Sigmoid colon (tissue), 7 donors: Measurements from ENCODE around the gene GSTCD. TPM values are rescaled to one million over a fixed set of nuclear protein-coding genes. Genes with fewer than 3 reads are reported as not detected.

ENCODE experiments used
- DNase-seq: peaks from one replicate; pipeline ENCODE4 v3.0.0-alpha.2; 2019
- H3K27ac ChIP-seq, 4 donors: fragments of 200-600 bp; sonication (generic); one replicate each; pipeline ENCODE4 v1.5.1; 2016 to 2019; ENCODE audit warnings: mild to moderate bottlenecking in 1 of 4
- H3K27me3 ChIP-seq, 3 donors: fragments of 200-600 bp; sonication (generic); one replicate each; pipeline ENCODE4 v1.5.1; 2019; ENCODE audit warnings: mild to moderate bottlenecking in 1 of 3
- H3K36me3 ChIP-seq, 4 donors: fragments of 200-600 bp; sonication (generic); one replicate each; pipeline ENCODE4 v1.5.1; 2016 to 2019
- H3K4me1 ChIP-seq, 4 donors: fragments of 200-600 bp; sonication (generic); one replicate each; pipeline ENCODE4 v1.5.1; 2017 to 2019
- H3K4me3 ChIP-seq, 4 donors: fragments of 200-600 bp; sonication (generic); one replicate each; pipeline ENCODE4 v1.5.1; 2017 to 2019; ENCODE audit warnings: mild to moderate bottlenecking in 2 of 4, moderate library complexity in 1 of 4
- H3K9me3 ChIP-seq, 4 donors: fragments of 200-600 bp in 3 of 4; sonication (generic) in 3 of 4; one replicate each; pipeline versions ENCODE4 v1.5.1 to v1.6.1; 2013 to 2019
- EP300 ChIP-seq, 4 donors: sonication (generic); formaldehyde crosslinking; IDR thresholded peaks; one replicate each; pipeline ENCODE4 v1.6.1; 2017; ENCODE audit warnings: antibody characterized with exemption in 4 of 4
- POLR2A ChIP-seq, 2 donors: fragments of 450-650 bp; IDR thresholded peaks; one replicate each; pipeline ENCODE4 v1.6.1; 2016; ENCODE audit warnings: antibody characterized with exemption in 2 of 2, mild to moderate bottlenecking in 2 of 2, moderate library complexity in 2 of 2
- POLR2AphosphoS5 ChIP-seq, 4 donors: sonication (generic); formaldehyde crosslinking; IDR thresholded peaks; one replicate each; pipeline ENCODE4 v1.6.1; 2017; ENCODE audit warnings: antibody characterized with exemption in 4 of 4
- WGBS, 2 donors: extraction: QIAGEN DNeasy Blood & Tissue Kit; methylation state at CpG; one replicate each; pipeline ENCODE4 v1.1.7; 2013; 5-methylcytosine and 5-hydroxymethylcytosine counted together
- intact Hi-C: fragments of 100-400 bp; cut with DNase I; formaldehyde crosslinking; loops from one replicate; pipeline ENCODE4 v1.15.1; 2023
- polyA plus RNA-seq, 3 donors: library from polyadenylated mRNA; stranded (reverse); fragments of 200-250 nt; gene quantifications; one replicate each; pipeline ENCODE4 v1.2.3, GENCODE V29; 2013
- total RNA-seq, 4 donors: library from RNA; depleted of rRNA; stranded (reverse); fragments of >200 nt; gene quantifications; one replicate each; pipeline ENCODE4 v1.1.0, GENCODE V29; 2016
- TF ChIP-seq, protein P1 (sequence below), 4 experiments: fragments of 450-650 bp in 3 of 4; fragments of 200-600 bp in 1 of 4; IDR thresholded peaks; one replicate each; pipeline ENCODE4 v1.5.1; 2016 to 2019; ENCODE audit warnings: antibody characterized with exemption in 4 of 4, mild to moderate bottlenecking in 3 of 4, moderate library complexity in 2 of 4
- donor health status: healthy with polysubstance abuse.
- donor health status: Bipolar disorder and iron deficiency.
- donor health status: healthy.

The GSTCD gene
- total and polyA plus RNA-seq, 7 donors, result 1.8 to 16.4 (median 5.8) TPM

DNA sequence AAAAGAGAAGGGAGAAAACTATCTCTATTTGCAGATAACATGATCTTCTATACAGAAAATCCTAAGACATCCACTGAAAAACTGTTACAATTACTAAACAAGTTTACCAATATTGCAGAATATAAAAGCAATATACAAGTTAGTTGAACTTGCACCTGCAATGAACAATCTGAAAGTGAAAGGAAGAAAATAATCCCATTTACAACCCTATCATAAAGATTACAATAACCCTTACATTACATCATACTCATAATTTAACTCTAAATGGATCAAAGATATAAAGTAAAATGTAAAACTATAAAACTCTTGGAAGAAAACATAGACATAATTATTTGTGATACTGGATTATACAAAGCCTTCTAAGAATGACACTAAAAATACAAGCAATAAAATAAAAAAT is 77.2 kb downstream of the GSTCD start:
- H3K27ac ChIP-seq, result no peak overlapping the region
- no peaks in the 10 kb centered on the region for H3K9me3 ChIP-seq
- H3K4me3 ChIP-seq, result no peak overlapping the region
- TF ChIP-seq POLR2AphosphoS5 (IDR thresholded peaks at IDR 0.05) (no peak), POLR2A (IDR thresholded peaks at IDR 0.05) (no peak), EP300 (IDR thresholded peaks at IDR 0.05) (no peak)
- TF ChIP-seq, protein P1, sequence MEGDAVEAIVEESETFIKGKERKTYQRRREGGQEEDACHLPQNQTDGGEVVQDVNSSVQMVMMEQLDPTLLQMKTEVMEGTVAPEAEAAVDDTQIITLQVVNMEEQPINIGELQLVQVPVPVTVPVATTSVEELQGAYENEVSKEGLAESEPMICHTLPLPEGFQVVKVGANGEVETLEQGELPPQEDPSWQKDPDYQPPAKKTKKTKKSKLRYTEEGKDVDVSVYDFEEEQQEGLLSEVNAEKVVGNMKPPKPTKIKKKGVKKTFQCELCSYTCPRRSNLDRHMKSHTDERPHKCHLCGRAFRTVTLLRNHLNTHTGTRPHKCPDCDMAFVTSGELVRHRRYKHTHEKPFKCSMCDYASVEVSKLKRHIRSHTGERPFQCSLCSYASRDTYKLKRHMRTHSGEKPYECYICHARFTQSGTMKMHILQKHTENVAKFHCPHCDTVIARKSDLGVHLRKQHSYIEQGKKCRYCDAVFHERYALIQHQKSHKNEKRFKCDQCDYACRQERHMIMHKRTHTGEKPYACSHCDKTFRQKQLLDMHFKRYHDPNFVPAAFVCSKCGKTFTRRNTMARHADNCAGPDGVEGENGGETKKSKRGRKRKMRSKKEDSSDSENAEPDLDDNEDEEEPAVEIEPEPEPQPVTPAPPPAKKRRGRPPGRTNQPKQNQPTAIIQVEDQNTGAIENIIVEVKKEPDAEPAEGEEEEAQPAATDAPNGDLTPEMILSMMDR (IDR thresholded peaks at IDR 0.05), result no peak
- no peaks in the 10 kb centered on the region for H3K4me1 ChIP-seq
- no peak for DNase-seq
- intact Hi-C loops, result no loop called here
- H3K36me3 ChIP-seq, result no peaks in the 10 kb centered on the region
- no peaks in the 10 kb centered on the region for H3K27me3 ChIP-seq

DNA sequence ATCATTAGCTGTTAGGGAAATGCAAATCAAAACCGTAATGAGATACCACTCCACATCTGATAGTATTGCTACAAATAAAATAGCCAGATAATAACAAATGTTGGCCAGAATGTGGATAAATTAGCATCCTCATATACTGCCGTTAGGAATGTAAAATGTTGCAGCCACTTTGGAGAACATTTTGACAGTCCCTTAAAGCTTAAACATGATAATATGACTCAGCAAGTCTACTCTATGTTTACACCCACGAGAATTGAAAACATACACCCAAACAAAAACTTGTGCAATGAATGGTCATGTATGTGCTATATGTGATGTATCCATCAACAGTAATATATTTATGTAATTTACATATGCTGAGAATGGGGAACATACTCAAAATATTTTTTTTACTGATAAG is 78.2 kb downstream of the GSTCD start:
- Histone ChIP-seq H3K36me3 (no peaks in the 10 kb centered on the region), H3K9me3 (no peaks in the 10 kb centered on the region), H3K4me1 (no peaks in the 10 kb centered on the region), H3K27ac (no peak overlapping the region), H3K27me3 (no peaks in the 10 kb centered on the region), H3K4me3 (no peak overlapping the region)
- intact Hi-C loops, result no loop called here
- 89 to 91% methylated on average over 3 of the region's 3 CpGs for WGBS, 2 donors
- TF ChIP-seq, protein P1 (IDR thresholded peaks at IDR 0.05), result no peak
- TF ChIP-seq EP300 (IDR thresholded peaks at IDR 0.05), result no peak
- no peak for TF ChIP-seq POLR2A (IDR thresholded peaks at IDR 0.05)
- TF ChIP-seq POLR2AphosphoS5 (IDR thresholded peaks at IDR 0.05), result no peak
- no peak for DNase-seq

DNA sequence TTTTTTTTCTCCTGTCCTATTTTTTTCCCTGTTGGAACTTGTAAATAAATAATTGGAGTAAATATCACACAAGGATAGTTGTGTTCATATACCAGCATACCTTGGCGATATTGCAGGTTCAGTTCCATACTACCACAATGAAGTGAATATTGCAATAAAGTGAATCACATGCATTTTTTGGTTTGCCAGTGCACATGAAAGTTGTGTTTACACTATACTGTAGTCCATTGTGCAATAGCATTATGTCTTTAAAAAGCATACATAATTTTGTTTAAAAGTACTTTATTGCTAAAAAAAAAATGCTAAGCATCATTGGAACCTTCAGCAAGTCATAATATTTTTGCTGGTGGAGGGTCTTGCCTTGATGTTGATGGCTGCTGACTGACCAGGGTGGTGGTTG is 88.6 kb downstream of the GSTCD start:
- WGBS, 2 donors, result 95 to 100% methylated on average over 1 of the region's 1 CpG
- H3K4me1 ChIP-seq, result no peaks in the 10 kb centered on the region
- no peaks in the 10 kb centered on the region for H3K9me3 ChIP-seq
- no peaks in the 10 kb centered on the region for H3K36me3 ChIP-seq
- H3K4me3 ChIP-seq, result no peak overlapping the region
- TF ChIP-seq, protein P1 (IDR thresholded peaks at IDR 0.05), result no peak
- TF ChIP-seq EP300 (IDR thresholded peaks at IDR 0.05) (no peak), POLR2A (IDR thresholded peaks at IDR 0.05) (no peak), POLR2AphosphoS5 (IDR thresholded peaks at IDR 0.05) (no peak)
- no peak overlapping the region for H3K27ac ChIP-seq
- intact Hi-C loops, result no loop called here
- no peak for DNase-seq
- no peaks in the 10 kb centered on the region for H3K27me3 ChIP-seq

DNA sequence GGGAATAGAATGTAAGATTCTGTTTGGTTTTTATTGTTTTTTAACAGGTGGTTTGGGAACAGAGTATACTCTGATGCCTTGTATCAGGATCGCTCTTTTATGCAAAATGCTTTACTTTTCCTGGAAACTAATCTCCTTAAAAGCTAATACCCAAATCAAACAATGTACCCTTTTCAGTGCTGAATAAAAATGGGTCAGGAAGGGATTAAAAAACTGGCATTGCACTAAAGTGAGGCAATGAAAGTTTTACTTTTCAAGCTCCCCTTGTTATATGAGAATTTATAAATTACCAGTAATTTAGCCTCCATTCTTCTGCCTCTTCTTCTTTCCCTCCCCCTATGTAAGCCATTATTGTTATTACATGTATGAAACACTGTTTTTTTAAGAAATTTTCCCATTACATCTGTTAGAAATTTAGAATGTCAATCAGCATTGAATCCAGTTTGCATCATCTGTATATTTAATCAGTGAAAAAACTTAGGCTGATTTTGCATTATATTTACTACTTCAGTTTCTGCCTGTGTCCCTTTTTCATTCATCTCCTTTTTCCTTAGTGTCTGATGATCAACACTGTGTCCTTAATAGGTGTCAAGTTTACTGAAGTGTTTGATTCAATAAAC is 97.0 kb downstream of the GSTCD start:
- TF ChIP-seq EP300 (IDR thresholded peaks at IDR 0.05) (no peak), POLR2AphosphoS5 (IDR thresholded peaks at IDR 0.05) (no peak), POLR2A (IDR thresholded peaks at IDR 0.05) (no peak)
- TF ChIP-seq, protein P1 (IDR thresholded peaks at IDR 0.05), result no peak
- Histone ChIP-seq H3K4me1 (peaks cover 0 to 15% (median 6%) of the 10 kb centered on the region in 4 donors), H3K4me3 (no peak overlapping the region), H3K36me3 (no peaks in the 10 kb centered on the region), H3K9me3 (no peaks in the 10 kb centered on the region), H3K27ac (no peak overlapping the region), H3K27me3 (no peaks in the 10 kb centered on the region)
- DNase-seq, result no peak
- intact Hi-C loops, result no loop called here
- 99 to 100% methylated on average over 1 of the region's 1 CpG for WGBS, 2 donors

DNA sequence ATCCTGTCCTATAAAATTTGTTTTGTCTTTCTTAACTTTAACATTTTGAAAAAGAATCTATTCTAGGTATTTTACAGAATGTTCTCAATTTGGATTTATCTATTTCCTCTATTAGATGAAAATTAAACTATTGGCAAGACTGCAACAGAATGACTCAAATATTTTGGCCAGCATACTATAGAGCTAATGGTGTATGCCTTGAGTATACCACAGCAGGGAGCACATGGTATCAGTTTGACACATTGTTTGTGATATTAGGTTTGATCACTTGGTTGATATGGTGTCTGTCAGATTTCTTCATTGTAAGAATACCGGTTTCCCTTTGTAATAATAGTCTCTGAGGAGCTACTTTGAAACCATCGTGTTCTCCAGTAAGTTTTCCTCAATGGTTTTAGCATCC is 98.9 kb downstream of the GSTCD start:
- WGBS, 2 donors, result 91 to 94% methylated on average over 2 of the region's 2 CpGs
- Histone ChIP-seq H3K27me3 (no peaks in the 10 kb centered on the region), H3K9me3 (no peaks in the 10 kb centered on the region), H3K27ac (peak overlapping the region in 1 of 4 donors; percentile 69), H3K36me3 (no peaks in the 10 kb centered on the region), H3K4me3 (no peak overlapping the region), H3K4me1 (peaks cover 0 to 15% (median 6%) of the 10 kb centered on the region in 4 donors)
- intact Hi-C loops, result no loop called here
- no peak for DNase-seq
- TF ChIP-seq, protein P1 (IDR thresholded peaks at IDR 0.05), result no peak
- TF ChIP-seq EP300 (IDR thresholded peaks at IDR 0.05) (no peak), POLR2AphosphoS5 (IDR thresholded peaks at IDR 0.05) (no peak), POLR2A (IDR thresholded peaks at IDR 0.05) (no peak)
